GM20431 (cell line): ENCODE results near the gene ADAM33.

ENCODE experiments used
- in situ Hi-C: fragments of 300-500 bp; cut with MseI, MboI; formaldehyde crosslinking; loops from one replicate; pipeline ENCODE4 v1.15.0; 2020; ENCODE audit warnings: low sequenced_read_pairs; ENCODE audit not compliant: unreplicated experiment

The ADAM33 gene

DNA sequence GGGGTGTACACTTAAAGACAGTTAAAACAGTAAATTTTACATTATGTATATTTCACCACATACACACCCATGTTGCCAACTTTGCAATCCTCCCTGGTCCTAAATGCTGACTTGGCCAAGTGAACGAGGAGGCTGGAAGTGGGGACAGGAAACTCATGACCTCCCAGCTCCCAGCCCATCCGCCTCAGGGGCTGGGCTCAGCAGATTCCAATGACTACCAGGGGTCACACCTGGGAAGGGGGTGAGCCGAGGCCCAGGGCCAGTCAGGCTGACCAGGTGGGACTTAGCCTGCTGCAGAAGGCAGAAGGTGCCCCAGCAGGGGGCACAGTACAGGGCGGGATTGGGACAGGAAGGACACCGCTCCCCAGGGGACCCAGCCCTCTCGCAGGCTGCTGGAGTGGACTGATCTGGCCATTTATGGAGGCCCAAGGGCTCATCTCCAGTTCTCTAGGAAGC, 28.2 kb upstream of the ADAM33 start:
- in situ Hi-C loops = no loop called here

DNA sequence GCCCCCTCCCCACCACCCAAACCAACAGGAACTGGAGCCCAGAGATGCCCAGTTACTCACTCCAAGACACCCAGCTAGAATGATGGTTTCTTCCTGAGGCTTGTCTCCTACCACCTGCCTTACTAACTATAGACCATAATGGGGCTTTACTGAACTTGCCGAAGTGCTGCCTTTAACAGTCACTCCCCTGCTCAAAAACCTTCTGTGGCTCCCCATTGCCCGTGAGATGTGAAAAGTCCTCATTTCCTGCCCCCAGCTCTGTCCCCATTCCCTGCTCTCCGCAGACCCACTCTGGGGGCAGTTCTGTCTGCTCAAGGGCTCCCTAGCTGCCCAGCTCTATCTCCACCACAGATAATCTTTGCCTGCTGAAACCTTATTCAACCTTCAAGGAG, 25.7 kb upstream of the ADAM33 start:
- in situ Hi-C loops = no loop called here

GRCh38 chr20:3706774-3707507, 25.1 kb upstream of the ADAM33 start:
- in situ Hi-C loops = no loop called here

DNA sequence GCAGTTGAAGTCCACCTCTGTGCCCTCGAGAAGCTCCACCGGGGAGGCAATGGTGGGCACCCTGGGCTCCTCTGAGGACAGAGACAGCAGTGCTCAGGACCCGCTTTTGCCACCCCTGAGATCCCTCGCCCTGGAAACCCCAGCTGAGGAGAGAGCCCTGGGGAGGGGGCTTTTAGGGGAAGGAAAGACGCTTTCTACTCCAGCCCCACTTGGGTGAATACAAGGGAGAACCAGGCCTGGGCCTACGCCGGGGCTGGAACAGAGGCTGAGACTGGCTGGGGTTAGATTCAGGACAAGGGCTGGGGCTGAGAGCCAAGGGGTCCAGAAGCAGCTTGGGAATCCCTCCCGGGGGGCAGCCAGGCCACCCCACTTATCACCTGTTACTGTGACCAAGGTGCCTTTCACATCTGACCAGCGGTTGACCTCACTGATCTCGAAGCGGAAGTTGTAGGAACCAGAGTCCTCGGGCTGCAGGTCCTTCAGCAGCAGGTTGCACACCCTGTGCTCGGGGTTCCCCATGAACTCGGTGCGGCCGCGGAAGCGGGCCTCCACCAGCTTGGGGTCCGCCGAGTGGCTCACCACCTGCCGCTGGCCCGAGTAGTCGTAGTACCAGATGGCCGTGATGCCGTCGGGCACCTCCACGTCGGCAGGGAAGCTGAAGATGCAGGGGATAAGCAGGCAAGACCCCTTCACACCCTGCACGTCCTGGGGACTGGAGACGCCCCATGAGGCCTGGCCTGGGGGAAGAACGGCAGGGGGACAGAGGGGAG, 24.3 kb upstream of the ADAM33 start:
- in situ Hi-C loops = no loop called here

- in situ Hi-C loops = no loop called here
Observed at GRCh38 chr20:3705491-3705969, 23.7 kb upstream of the ADAM33 start.

GRCh38 chr20:3704087-3704486, 22.3 kb upstream of the ADAM33 start:
- in situ Hi-C loops = no loop called here

DNA sequence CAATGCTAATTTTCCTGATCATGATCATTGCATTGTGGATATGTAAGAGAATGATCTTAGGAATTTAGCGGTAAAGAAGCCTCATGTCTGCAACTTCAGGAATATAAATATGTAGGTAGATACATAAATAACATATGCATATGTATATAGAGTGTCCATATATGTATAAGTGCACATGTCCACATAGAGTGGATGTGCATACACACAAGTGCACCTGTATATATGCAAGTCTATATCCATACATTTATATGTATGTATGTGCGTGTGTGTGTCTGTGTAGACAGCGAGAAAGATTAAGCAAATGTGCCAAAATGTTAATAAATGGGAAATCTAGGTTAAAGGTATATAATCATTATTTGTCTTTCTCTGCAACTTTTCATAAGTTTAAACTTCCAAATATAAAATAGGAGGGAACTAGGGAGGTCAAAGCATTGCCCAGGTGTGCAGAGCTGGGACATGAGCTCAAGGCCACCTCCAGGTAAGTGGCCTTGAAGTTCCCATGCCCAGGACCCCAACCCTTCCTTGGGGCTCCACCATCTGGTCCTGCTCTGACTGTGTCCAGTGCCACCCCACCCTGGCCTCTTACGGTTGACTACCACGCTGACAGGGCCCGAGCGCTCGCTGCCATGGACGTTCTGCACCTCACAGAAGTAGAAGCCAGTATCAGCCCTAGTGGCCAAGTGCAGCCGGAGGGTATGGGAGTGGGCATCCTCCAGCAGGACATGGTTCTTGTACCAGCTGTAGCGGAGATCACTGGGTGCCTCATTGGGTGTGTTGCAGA, 21.0 kb upstream of the ADAM33 start:
- in situ Hi-C loops = no loop called here

- in situ Hi-C loops = no loop called here
Observed at GRCh38 chr20:3701061-3701998, 19.5 kb upstream of the ADAM33 start.

- in situ Hi-C loops = no loop called here
Observed at GRCh38 chr20:3699037-3699436, 17.2 kb upstream of the ADAM33 start.

DNA sequence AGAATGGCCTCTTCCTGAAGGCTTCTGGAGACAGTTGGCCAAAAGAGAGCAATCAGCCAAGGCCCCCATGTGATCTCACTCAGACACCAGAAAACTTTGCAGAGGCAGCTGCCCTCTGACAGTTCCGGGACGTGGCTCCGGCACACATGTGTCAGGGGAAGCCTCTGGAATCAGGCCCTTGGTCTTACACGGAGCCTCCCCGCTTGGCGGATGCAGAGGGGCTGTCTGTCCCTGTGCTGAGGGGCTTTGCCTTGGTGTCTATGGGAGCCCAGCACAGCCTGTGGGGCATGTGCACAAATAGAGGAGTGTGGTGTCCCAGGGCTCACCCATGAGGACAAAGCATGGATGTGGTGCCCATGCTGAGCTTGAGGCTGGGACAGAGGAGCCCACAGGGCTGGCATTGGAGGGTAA, 16.8 kb upstream of the ADAM33 start:
- in situ Hi-C loops = no loop called here

GRCh38 chr20:3697588-3698305, 15.9 kb upstream of the ADAM33 start:
- in situ Hi-C loops = no loop called here

DNA sequence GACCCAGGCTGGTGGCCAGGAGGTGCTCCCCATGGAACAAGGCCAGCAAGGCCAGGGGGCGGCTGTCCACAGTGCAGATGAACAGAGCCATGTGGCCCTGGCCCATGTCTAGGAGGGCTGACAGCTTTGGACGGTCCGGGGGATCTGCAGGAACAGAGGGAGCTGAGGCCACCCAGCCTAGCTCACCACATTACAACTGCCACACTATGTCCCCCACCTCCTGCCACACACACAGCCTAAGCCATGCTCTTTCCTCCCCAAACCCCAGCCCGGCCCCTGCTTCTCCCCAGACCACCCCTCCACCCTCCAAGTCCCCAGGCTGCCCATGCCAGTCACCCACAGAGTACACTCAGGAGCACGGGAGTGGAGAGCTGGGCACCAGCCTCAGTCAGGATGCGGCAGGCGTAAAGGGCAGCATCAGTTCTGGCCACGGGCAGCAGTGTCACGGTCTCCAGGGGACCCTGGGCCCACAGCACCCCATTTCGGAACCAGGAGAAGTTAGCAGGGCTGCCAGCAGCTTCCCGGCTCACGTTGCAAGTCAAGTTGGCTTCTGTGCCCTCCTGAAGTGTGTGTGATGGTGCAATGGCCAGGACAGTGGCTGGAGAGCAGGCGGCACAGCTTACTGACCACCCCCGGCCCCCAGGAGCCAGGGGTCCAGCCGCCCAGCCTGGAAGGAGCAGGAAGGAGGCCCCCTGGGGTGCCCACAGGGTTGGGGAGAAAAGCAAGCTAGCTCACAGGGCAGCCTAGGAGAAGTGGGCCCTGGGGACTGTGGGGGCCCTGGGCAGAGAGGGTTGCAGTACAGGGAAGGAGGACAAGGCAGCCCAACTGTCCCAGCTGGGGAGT, 15.2 kb upstream of the ADAM33 start:
- in situ Hi-C loops = no loop called here

- in situ Hi-C loops = no loop called here
Observed at GRCh38 chr20:3696200-3696599, 14.4 kb upstream of the ADAM33 start.

DNA sequence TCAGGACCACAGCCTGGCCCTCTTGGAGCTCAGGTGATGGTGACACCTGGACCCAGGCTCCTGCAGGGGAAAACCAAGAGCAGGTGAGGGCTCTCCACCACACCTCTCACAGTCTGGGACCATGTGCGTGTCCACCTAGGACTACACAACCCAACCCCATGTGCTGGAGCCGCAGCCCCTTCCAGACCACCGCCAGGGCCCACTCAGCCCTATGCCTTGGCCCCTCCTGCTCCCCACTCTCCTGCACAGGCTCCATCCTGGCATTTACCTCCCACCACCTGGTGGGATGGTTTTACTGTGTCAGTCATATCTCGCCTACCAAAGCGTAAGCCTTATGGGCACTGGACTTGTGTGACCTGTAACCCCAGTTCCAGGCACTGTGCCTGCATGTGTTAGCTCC, 13.1 kb upstream of the ADAM33 start:
- in situ Hi-C loops = no loop called here

- in situ Hi-C loops = no loop called here
Observed at GRCh38 chr20:3693376-3693775, 11.6 kb upstream of the ADAM33 start.

DNA sequence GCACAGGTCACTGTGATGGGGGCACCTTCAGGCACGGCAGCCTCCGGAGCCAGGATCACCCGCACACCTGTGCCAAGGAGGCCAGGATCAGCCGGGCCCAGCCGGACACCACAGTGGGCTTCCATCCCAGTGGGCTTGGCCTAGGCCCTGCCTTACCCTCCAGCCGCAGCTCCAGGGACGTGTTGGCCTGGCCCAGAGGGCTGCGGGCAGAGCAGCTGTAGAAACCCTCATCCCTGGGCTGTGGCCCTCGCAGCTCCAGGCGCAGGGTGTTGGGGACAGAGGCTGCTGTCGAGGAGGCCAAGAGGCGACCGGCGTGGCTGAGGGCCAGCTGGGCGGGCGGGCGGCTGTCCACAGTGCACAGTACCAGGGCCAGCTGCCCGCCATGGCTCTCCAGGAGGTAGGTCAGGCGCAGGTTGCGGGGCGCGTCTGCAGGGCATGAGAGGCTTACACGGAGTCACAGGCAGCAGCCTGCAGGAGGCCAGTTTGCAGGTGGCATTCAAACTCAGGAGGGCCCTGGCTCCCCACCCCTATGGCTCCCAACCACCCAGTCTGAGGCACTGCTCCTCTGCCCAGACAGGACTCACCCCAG, 11.0 kb upstream of the ADAM33 start:
- in situ Hi-C loops = no loop called here

GRCh38 chr20:3691897-3692296, 10.1 kb upstream of the ADAM33 start:
- in situ Hi-C loops = no loop called here

DNA sequence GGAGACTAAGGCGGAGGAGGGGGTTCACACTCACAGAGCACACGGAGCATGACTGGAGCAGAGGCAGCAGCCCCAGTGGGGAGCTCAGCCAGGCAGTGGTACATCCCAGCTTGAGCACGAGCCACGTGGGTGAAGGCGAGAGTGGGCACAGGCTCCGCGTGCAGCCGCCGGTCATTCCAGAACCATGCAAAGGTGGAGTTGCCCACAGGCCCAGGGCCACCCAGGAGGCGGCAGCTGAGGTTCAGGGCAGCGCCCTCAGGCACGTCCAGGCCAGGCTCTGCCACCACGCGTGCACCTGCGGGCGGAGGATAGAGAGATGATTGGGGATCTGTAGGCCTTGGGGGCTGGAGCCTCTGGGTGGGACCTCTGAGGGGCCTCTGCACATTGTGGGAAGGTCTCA, 9.5 kb upstream of the ADAM33 start:
- in situ Hi-C loops = no loop called here
